ENCODE results near the gene MBP.

- no peak for TF ChIP-seq CTCF (IDR thresholded peaks at IDR 0.05)
- TF ChIP-seq POLR2A (IDR thresholded peaks at IDR 0.05), result no peak
Measured at GRCh38 chr18:76937597-76937996, 195.0 kb downstream of the MBP start.
